NT2/D1 (cell line): ENCODE results near the gene CCL2.

Experiments used
- SUZ12 ChIP-seq: IDR thresholded peaks from 2 replicates; pipeline ENCODE4 v1.6.1; 2011; ENCODE audit not compliant: insufficient read length, insufficient read depth; ENCODE audit errors: extremely low read depth
- YY1 ChIP-seq: IDR thresholded peaks from 2 replicates; pipeline ENCODE4 v1.6.1; 2011; ENCODE audit not compliant: insufficient read length, insufficient read depth
- ZNF274 ChIP-seq: IDR thresholded peaks from 2 replicates; pipeline ENCODE4 v1.6.1; 2011; ENCODE audit warnings: mild to moderate bottlenecking, low read depth, low read length

GRCh38 chr17:34245351-34245905, 9.7 kb upstream of the CCL2 start:
- no peak for TF ChIP-seq ZNF274
- TF ChIP-seq YY1, result no peak
- no peak for TF ChIP-seq SUZ12
